HG03378 (cell line): ENCODE measurements around the gene RPS18.

ENCODE experiments used
- ATAC-seq: cut with Tn5 transposase; IDR thresholded peaks from one replicate; pipeline ENCODE4 v1.9.1; 2021; ENCODE audit warnings: mild to moderate bottlenecking, moderate library complexity; ENCODE audit not compliant: unreplicated experiment

RPS18 gene

DNA sequence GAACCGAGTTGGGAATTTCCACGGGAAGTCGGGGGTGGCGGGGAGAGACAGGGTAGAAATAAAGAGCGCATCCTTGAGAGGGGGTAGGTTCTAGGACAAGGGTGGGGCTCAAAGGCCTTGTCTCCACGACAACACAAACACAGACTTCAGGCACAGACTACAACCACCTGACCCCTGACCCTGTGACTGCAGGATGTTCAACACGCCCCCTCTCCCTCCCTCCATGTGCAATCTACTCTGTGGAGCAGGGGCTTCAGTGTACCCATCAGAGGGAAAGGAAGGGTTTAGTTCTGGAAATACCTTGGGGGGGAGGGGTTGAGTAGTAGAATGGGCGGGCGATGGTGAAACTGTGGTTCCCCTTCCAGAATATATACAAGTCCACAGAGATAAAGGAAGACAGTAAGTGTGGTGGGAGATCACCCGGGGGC, 42.7 kb downstream of the RPS18 start:
- no peak for ATAC-seq

DNA sequence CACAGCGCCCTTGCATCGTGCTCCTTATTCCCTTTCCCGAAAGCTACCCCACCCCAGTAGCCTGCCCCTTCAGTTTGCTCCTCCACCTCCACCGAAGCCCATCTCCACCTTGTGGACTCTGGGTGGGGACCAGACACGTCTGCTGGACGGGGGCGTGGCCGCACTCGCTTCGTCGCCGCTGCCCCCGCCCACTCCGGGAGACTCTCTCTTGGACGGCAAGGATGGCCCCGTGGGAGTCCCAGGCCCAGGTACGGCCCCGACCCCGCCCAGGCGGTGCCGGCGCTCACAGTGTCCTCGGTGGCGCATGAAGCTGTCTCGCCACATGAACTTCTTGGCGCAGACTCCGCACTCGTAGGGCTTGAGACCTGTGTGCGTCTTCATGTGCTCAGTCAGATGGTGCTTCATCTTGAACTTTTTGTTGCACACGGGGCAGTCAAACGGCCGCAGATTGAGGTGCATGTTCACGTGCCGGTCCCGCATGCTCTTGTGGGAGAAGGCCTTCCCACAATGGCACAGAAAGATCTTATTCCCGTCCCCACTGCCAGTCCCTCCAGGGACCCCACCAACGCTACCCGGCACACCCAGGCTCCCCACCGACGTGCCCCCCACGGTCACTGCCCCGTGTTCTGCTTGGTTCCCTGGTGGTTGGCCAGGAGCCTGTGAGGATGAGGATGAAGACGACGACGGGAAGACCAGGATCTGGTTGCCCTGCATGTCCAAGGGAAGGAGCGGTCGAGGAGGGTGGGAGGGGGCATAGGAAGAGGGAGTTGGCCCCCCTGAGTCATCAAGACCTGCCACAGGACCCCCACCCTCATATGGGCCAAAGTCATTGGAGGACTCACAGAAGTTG, 43.3 kb downstream of the RPS18 start:
- ATAC-seq = no peak

- ATAC-seq = no peak
Measured at GRCh38 chr6:33315793-33316602, 44.1 kb downstream of the RPS18 start.

DNA sequence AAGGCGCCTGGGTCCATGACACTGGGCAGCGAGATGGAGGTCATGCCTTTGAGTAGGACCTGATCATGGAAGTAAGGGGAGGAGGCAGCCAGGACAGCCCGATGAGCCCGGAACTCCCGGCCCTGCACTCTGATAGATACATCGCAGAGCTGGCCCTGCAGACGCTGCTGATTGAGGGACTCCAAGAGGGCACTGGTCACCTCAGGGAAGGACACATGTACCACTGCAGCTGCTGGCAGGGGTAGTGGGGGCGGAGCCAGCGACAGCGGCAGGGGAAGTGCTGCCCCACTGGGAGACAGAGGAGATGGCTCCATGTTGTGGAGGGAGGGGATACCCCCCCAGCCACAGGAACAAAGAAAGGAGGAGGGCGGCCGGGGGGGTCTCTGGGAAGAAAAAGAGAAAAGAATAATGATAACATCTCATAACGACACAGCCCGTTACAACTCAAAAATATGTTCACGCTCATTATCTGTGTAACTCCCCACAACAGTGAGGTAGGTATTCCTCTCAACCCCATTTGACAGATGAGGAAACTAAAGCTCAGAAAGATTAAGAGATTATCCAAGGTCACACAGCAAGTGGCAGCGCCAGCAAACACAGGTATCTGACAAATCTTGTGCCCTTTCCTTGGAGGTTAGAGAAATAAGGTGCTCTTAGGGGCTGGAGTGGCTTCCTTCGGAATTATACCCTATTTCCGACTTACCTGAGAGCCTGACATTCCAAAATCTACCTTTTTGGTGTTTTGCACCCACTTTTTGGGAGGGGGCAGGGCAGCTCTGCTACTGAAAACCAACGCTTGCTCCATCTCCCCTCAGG, 44.9 kb downstream of the RPS18 start:
- no peak for ATAC-seq

GRCh38 chr6:33317419-33317668, 45.5 kb downstream of the RPS18 start:
- ATAC-seq = no peak

DNA sequence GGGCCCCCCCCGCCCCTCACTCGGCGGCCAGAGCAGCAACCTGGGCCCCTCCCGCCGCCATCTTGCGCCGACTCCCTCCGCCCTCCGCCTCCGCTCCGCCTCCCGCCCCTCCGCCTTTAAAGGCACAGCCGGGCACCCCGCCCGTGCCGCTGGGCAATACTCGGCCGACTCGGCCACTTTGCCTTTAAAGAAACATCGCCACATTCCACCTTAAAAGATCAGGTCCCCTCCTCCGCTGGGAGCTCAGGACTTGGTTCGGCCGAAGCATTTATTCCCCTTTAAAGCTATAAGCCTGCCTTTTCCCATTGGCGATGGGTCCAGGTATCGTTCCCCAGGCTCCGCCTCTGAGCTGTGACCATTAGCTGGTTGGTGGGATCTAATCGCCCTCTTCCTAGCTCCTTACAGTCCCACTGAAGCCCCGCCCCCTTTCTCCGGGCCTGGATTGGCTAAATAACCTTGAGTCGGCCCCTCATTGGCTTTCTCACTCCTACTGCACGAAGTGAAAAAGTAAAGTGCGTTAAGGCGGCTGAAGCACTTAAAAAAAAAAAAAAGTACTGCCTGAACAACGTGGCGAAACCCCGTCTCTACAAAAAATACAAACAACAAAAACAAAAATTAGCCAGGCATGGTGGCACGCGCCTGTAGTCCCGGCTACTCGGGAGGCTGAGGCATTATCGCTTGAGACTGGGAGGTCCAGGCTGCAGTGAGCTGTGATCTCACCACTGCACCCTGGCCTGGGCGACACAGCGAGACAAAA, 46.0 kb downstream of the RPS18 start, which contains the start of gene ZBTB22:
Gene ZBTB22 (minus strand): TSS at position 76 of the 757 bp plus-strand sequence. CDS start 828 bp downstream, outside the sequence.
- ATAC-seq = peak; percentile 43

- no peak for ATAC-seq
Measured at GRCh38 chr6:33318426-33319073, 46.7 kb downstream of the RPS18 start.

GRCh38 chr6:33319939-33320314, 48.1 kb downstream of the RPS18 start:
- ATAC-seq = no peak

- no peak for ATAC-seq
Measured at GRCh38 chr6:33320315-33321181, 48.7 kb downstream of the RPS18 start.

DNA sequence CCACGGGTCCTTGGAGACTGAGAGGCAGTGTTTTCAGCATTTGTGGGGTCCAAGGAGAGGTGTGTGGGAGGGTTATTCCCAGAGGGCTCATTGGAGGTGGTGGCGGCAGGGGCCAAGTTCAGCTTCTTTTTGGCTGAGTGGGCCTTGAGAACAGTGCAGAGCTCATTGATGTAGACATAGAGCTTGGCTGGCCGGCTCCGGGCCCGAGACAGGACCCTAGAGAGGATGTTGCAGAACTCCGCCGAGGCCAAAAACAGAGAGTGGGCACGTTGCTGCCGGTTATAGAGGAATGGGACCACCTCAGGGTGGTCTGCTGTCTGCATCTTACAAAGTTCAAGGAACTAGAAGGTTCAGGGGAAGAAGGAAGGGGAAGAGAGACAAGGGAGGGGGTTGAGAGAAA, 49.4 kb downstream of the RPS18 start:
- no peak for ATAC-seq

DNA sequence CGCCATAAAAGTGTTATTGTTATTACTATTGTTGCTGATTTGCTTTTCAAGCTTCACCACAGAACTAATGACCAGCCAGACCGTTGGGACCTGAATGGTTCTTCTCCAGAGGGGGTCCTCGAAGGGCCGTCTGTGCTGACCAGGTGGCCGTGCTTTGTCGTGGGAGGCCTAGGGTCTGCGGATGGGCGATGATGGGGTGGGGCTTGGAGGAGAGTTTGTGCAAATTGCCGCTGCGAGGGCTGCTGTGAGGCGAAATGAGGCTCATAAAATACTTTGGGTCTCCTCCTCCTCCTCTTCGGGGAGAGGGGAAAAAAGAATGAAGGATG, 51.7 kb downstream of the RPS18 start:
- no peak for ATAC-seq

GRCh38 chr6:33324125-33324524, 52.2 kb downstream of the RPS18 start:
- ATAC-seq = no peak
